HT-29 (cell line): ENCODE results near the gene GBX1. TPM values are rescaled to one million over a fixed set of nuclear protein-coding genes. Genes with fewer than 3 reads are reported as not detected.
A peak's percentile ranks its signal among the peaks of the same experiment; 100 is the strongest.

Experiments
- DNase-seq: peaks from one replicate; pipeline ENCODE4 v3.0.0-alpha.2; 2015; ENCODE audit warnings: low spot score
- total RNA-seq: library from RNA; depleted of rRNA; stranded (reverse); fragments of >200 nt; shearing (Covaris generic); gene quantifications from 2 replicates; pipeline ENCODE4 v1.2.3, GENCODE V29; 2014

The GBX1 gene
- total RNA-seq, 1 experiment from 2014 or later: not detected

- no peak for DNase-seq
Measured at GRCh38 chr7:151173386-151174245, 6.1 kb upstream of the GBX1 start.

DNA sequence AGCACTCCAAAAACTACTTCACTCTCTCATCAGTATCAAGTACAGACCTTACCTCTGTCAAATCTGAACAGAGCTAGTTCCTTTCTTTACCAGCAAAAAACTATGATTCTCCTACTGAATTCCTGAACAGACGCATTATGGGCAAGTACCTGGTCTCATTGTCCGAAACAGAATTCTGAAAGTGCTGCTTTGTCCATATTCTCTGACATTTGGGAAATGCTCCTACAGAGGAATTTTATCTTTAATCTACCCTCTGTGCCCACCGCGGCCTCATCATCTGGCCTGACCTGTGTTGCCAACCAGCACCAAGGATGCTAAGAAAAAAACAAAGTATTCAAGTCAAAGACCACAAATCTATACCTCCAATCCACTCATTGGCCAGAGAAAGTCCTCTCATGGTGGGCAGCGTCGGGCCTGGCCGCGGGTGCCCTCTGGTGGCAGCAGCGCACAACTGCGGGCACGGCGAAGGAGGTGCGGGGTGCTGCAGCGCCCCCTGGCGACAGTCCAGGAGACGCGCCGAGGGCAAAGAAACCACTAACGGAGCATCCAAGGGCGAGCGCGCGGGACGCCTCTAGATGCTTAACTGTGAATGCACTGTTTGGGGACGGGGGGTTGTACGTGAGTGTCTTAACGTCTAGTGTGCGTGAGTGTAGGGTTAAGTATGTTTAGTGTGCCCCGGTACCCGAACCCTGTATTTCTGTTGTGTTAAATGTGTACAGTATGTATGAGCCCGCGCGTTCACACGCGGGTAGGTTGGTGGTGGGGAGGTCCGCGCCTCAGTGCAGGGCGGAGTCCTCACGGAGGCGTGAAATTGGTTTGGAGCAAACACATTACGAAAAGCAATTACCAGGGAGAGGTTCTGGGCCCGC is 5.0 kb upstream of the GBX1 start:
- DNase-seq: peak; percentile 92

DNA sequence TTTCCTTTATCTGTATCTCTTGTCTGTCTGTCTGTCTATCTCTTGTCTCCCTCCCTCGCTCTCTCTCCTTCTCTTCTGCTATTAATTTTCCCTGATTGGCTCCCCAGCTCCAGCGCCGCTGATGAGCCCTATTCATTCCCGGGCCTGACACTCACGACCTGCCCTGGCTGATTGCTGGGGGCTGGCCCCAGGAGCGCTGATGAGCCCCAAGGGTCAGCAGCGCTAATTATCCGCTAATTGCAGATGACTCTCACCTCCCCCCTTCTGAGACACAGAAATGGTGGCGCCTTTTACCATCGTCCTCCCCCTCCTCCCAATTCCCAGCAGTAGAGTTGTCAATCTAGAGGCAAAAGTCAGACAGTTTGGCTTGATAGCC is 1.3 kb upstream of the GBX1 start:
- DNase-seq: no peak

DNA sequence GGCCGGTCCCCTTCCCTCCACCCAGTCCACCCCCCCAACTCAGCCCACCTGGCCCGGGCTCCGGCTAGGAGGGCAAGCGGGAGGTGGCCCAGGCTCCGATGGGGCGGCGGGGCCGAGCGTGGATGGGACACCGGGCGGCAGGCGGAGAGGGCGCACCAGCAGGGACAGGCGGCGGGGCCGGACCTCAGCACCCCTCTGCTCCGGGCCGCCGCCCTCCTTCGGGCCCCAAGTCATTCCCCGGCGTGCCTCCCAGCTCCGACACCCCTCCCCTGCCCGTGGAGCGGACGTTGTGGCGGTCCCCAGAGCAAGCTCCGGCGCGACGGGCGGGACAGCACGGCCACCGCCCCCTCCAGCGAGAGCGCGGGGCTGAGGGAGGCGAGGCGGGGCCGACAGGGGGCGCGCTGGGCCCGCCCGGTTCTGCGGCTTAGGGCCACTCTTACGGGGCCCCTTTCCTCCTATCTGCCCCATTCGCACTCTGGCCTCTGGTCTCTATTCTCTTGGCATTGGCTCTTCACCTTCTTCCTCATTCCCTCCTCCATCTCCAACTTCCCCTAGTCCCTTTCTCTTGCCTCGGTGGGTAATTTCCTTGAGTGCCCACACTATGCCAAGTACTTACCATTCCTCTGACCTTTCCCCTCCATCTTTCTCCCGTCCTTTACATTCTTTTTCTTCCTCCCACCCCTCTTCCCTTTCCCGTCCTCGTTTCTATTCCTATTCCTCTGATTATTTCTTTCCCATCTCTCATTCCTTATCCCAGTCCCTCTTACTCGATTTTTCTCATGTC is 701 bp upstream of the GBX1 start:
- peak; percentile 33 for DNase-seq

DNA sequence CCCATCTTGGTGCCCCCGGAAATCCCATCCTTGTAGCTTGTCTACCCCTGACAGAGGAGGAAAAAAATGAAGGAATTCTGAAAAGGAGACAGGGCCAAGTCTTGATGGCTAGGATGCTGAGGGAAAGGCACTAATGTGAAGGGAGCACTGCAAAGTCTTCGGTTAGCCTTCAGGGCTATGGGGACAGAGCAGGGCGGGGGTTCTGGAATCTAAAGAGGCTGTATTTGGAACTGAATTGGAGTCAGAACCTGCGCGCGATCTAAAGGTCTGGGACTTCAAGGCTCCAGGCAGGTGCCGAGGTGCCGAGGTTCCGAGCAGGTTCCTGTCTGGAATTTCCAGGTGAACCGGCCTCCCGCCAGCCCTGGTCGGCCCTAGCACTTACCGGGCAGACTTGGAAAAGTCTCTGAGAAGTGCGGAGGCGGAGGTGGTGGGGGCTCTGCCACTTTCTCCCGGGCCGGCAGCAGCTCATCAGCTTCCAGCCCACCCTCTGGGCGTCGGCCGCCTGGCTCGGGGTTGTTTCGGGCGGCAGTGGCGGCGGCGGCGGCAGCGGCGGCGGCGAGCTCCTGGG is 781 bp downstream of the GBX1 start:
- no peak for DNase-seq

GRCh38 chr7:151161757-151162156 is 5.7 kb downstream of the GBX1 start:
- DNase-seq: no peak

- peak; percentile 71 for DNase-seq
Measured at GRCh38 chr7:151157645-151158329, 9.7 kb downstream of the GBX1 start.

GRCh38 chr7:151152643-151153513 is 14.6 kb downstream of the GBX1 start:
- no peak for DNase-seq

DNA sequence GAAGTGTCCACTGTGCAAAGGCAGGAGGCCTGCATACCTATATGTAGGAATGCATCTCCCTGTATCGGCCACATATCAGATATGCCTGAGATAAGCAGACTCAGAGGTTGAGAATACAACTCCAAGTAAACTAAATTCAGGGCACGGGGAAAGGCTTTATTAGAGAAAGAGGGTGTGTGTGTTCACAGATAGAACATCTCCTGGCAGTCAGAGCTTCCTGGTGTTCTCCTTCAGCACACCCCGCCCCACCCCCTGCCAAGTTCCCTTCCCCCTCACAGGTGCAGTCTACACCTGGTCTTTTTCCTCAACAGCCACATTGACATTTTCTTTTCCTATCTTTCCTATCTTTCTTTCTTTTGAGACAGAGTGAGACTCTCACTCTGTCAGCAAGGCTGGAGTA is 17.1 kb downstream of the GBX1 start:
- no peak for DNase-seq

GRCh38 chr7:151148319-151149259 is 18.9 kb downstream of the GBX1 start:
- DNase-seq: no peak

- DNase-seq: no peak
Measured at GRCh38 chr7:151146761-151147160, 20.7 kb downstream of the GBX1 start.

- no peak for DNase-seq
Measured at GRCh38 chr7:151144387-151144786, 23.1 kb downstream of the GBX1 start.

DNA sequence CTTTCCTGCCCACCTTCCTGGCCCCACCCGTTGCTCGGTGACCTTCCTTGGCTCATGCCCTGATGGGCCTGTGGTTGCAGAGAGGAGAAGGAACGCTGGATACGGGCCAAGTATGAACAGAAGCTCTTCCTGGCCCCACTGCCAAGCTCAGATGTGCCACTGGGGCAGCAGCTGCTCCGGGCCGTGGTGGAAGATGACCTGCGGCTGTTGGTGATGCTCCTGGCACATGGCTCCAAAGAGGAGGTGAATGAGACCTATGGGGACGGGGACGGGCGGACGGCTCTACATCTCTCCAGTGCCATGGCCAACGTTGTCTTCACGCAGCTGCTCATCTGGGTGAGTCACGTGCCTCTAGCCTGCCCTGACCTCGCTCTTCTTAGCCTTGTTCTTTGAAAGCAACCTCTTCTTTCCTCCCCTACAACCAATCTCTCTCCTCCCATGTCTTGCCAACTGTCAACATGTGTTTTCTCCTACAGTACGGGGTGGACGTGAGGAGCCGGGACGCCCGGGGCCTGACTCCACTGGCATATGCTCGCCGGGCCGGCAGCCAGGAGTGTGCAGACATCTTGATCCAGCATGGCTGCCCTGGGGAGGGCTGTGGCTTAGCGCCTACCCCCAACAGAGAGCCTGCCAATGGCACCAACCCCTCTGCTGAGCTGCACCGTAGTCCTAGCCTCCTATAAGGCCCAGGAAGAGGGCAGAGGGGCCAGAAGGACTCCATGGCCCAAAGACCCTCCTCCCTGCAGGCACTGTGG is 24.1 kb downstream of the GBX1 start:
- DNase-seq: no peak

DNA sequence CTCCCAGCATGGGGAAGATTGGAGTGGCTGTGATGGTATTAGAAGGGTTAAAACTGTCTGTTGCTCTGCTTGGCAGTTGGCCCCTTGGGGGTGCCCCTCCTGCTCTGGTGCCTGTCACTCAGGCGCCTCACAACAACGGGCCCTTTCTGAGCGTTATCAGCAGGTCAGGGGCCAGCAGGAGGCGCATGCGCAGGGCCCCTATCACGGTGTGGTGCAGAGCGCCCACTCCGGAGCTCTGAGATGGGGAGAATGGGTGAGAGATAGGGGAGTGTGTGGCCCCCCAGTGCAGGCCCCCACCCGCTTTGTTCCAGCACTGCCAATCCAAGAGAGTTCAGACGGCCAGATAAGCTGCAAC is 24.8 kb downstream of the GBX1 start:
- DNase-seq: no peak

GRCh38 chr7:151141855-151142685 is 25.4 kb downstream of the GBX1 start:
- DNase-seq: no peak

GRCh38 chr7:151141311-151141854 is 26.1 kb downstream of the GBX1 start:
- no peak for DNase-seq

GRCh38 chr7:151140826-151141225 is 26.7 kb downstream of the GBX1 start:
- DNase-seq: no peak
